ENCODE measurements around the gene ZFY.
"Not testable (repeated sequence)": the region's sequence is repeated elsewhere in the genome, so short reads cannot be mapped to it uniquely, and the experiment has no call there.

Gene ZFY

GRCh38 chrY:2973110-2973751 is 38.0 kb downstream of the ZFY start:
- peak; percentile 5 for DNase-seq (ENCODE audit: low spot score)

GRCh38 chrY:2979283-2979682 is 44.1 kb downstream of the ZFY start:
- DNase-seq (ENCODE audit: low spot score), result no peak

- no peak for DNase-seq (ENCODE audit: low spot score)
Measured at GRCh38 chrY:2984491-2984890, 49.3 kb downstream of the ZFY start.

GRCh38 chrY:2987178-2987577 is 52.0 kb downstream of the ZFY start:
- DNase-seq (ENCODE audit: low spot score), result not testable (repeated sequence)

GRCh38 chrY:2997369-2997768 is 62.2 kb downstream of the ZFY start:
- DNase-seq (ENCODE audit: low spot score), result not testable (repeated sequence)

GRCh38 chrY:3002190-3002589 is 67.0 kb downstream of the ZFY start:
- DNase-seq (ENCODE audit: low spot score), result no peak

GRCh38 chrY:3002680-3003515 is 67.7 kb downstream of the ZFY start:
- peak; percentile 8 for DNase-seq (ENCODE audit: low spot score)

GRCh38 chrY:3003516-3003830 is 68.3 kb downstream of the ZFY start:
- peak; percentile 12 for DNase-seq (ENCODE audit: low spot score)

GRCh38 chrY:3003846-3004245 is 68.7 kb downstream of the ZFY start:
- peak; percentile 14 for DNase-seq (ENCODE audit: low spot score)

GRCh38 chrY:3006031-3006430 is 70.8 kb downstream of the ZFY start:
- DNase-seq (ENCODE audit: low spot score), result not testable (repeated sequence)

- DNase-seq (ENCODE audit: low spot score), result no peak
Measured at GRCh38 chrY:3007967-3008366, 72.8 kb downstream of the ZFY start.

- no peak for DNase-seq (ENCODE audit: low spot score)
Measured at GRCh38 chrY:3012226-3012625, 77.0 kb downstream of the ZFY start.

GRCh38 chrY:3016594-3016993 is 81.4 kb downstream of the ZFY start:
- DNase-seq (ENCODE audit: low spot score), result no peak

- DNase-seq (ENCODE audit: low spot score), result no peak
Measured at GRCh38 chrY:3018546-3018945, 83.4 kb downstream of the ZFY start.

GRCh38 chrY:3019584-3019983 is 84.4 kb downstream of the ZFY start:
- DNase-seq (ENCODE audit: low spot score), result no peak

GRCh38 chrY:3021176-3021575 is 86.0 kb downstream of the ZFY start:
- DNase-seq (ENCODE audit: low spot score), result no peak

- DNase-seq (ENCODE audit: low spot score), result no peak
Measured at GRCh38 chrY:3023606-3024005, 88.4 kb downstream of the ZFY start.

- DNase-seq (ENCODE audit: low spot score), result peak; percentile 16
Measured at GRCh38 chrY:3025357-3025756, 90.2 kb downstream of the ZFY start.

Data from germinal center (tissue), 1 donor.